ENCODE results near the gene GCHFR. TPM values are rescaled to one million over a fixed set of nuclear protein-coding genes. Genes with fewer than 3 reads are reported as not detected.

GCHFR gene
- total RNA-seq, 1 experiment from 2014 or later: 1.5 TPM

GRCh38 chr15:40746916-40747418, 16.9 kb upstream of the GCHFR start:
- H3K4me1 ChIP-seq (ENCODE audit: control insufficient read depth in 1 of 2, insufficient read depth in 2 of 2, low read length in 2 of 2): no peaks in the 10 kb centered on the region
- no peak overlapping the region for H3K4me2 ChIP-seq (ENCODE audit: low read length)
- peaks cover 18 to 28% of the 10 kb centered on the region in 2 experiments; a peak in 3 of 4 replicates for H3K36me3 ChIP-seq (ENCODE audit: control insufficient read depth in 1 of 2, insufficient read depth in 2 of 2, low read length in 2 of 2)
- H3K9me2 ChIP-seq (ENCODE audit: insufficient read depth): no peaks in the 10 kb centered on the region
- POLR2A ChIA-PET: interaction anchor here (1.0 to 1.2 kb wide), 2 partner anchors 111 to 147 kb away, joined by 3 to 4 read pairs; partner anchors contain the start of gene VPS18
- DNase-seq (ENCODE audit: low read depth, low spot score) (no peak), ATAC-seq (no peak)
- H3K27me3 ChIP-seq (ENCODE audit: insufficient read depth, low read length): no peaks in the 10 kb centered on the region
- RAD21 ChIA-PET (ENCODE audit: low non-redundant PET in 1 of 2, low total read pairs in 2 of 2, uncharacterized antibody in 2 of 2, unreplicated experiment in 2 of 2): interaction anchor here (0.7 to 1.4 kb wide), 6 partner anchors 30 to 145 kb away, joined by 3 to 5 read pairs (median 4); no protein-coding TSS in a partner anchor
- no peaks in the 10 kb centered on the region for H3K9me3 ChIP-seq (ENCODE audit: control insufficient read depth in 1 of 2, insufficient read depth in 1 of 2, low read depth in 1 of 2, low read length in 2 of 2)
- no peak for TF ChIP-seq FOSL1 (IDR thresholded peaks at IDR 0.05; ENCODE audit: low read depth)
- TF ChIP-seq, protein P1, sequence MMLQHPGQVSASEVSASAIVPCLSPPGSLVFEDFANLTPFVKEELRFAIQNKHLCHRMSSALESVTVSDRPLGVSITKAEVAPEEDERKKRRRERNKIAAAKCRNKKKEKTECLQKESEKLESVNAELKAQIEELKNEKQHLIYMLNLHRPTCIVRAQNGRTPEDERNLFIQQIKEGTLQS (IDR thresholded peaks at IDR 0.05): no peak
- H3K9ac ChIP-seq (ENCODE audit: low read length): no peak overlapping the region
- CTCF ChIA-PET: interaction anchor here (0.6 to 2.0 kb wide), 8 partner anchors 12 to 407 kb away, joined by 3 to 12 read pairs (median 4); partner anchors contain the start of gene VPS18
- peaks cover 7% of the 10 kb centered on the region; the same call in 1 of the 2 replicates for H3K79me2 ChIP-seq (ENCODE audit: insufficient read depth, low read length)
- no peak overlapping the region for H3K4me3 ChIP-seq (replicated peaks in 1 of 2; ENCODE audit: low read depth in 1 of 2, low read length in 2 of 2)
- no TSS peak for BruUV-seq (replicated peaks)
- no peak overlapping the region for H2AFZ ChIP-seq (ENCODE audit: low read depth, low read length, poor library complexity, severe bottlenecking)
- H3K27ac ChIP-seq (ENCODE audit: low read depth, low read length): no peak overlapping the region
- intact Hi-C loops (cut with micrococcal nuclease): loop anchor here (1.0 kb wide), 2 partner anchors 35 to 145 kb away; no protein-coding TSS in a partner anchor
- H4K20me1 ChIP-seq (ENCODE audit: insufficient read depth): no peaks in the 10 kb centered on the region

GRCh38 chr15:40747685-40748631, 15.9 kb upstream of the GCHFR start:
- Histone ChIP-seq H3K9me2 (ENCODE audit: insufficient read depth) (no peaks in the 10 kb centered on the region), H4K20me1 (ENCODE audit: insufficient read depth) (no peaks in the 10 kb centered on the region), H3K27ac (ENCODE audit: low read depth, low read length) (no peak overlapping the region), H3K36me3 (ENCODE audit: control insufficient read depth in 1 of 2, insufficient read depth in 2 of 2, low read length in 2 of 2) (peaks cover 19 to 23% of the 10 kb centered on the region in 2 experiments; a peak in 3 of 4 replicates), H3K27me3 (ENCODE audit: insufficient read depth, low read length) (no peaks in the 10 kb centered on the region), H2AFZ (ENCODE audit: low read depth, low read length, poor library complexity, severe bottlenecking) (no peak overlapping the region), H3K9me3 (ENCODE audit: control insufficient read depth in 1 of 2, insufficient read depth in 1 of 2, low read depth in 1 of 2, low read length in 2 of 2) (no peaks in the 10 kb centered on the region), H3K4me1 (ENCODE audit: control insufficient read depth in 1 of 2, insufficient read depth in 2 of 2, low read length in 2 of 2) (no peaks in the 10 kb centered on the region), H3K79me2 (ENCODE audit: insufficient read depth, low read length) (peaks cover 17% of the 10 kb centered on the region), H3K4me3 (replicated peaks in 1 of 2; ENCODE audit: low read depth in 1 of 2, low read length in 2 of 2) (no peak overlapping the region), H3K4me2 (ENCODE audit: low read length) (no peak overlapping the region), H3K9ac (ENCODE audit: low read length) (no peak overlapping the region)
- TF ChIP-seq JUND (IDR thresholded peaks at IDR 0.05) (no peak), SIN3A (IDR thresholded peaks at IDR 0.05; ENCODE audit: low read depth) (no peak), ZFX (IDR thresholded peaks at IDR 0.05) (no peak), TCF7L2 (IDR thresholded peaks at IDR 0.05; ENCODE audit: borderline replicate concordance, extremely low read depth, insufficient read depth, insufficient read length) (no peak), CBX3 (IDR thresholded peaks at IDR 0.05; ENCODE audit: low read depth) (no peak), ZBTB33 (IDR thresholded peaks at IDR 0.05; ENCODE audit: extremely low read depth, insufficient replicate concordance, low read length) (no peak), ELF1 (IDR thresholded peaks at IDR 0.05; ENCODE audit: borderline replicate concordance, low read depth) (no peak), EZH2 (IDR thresholded peaks at IDR 0.05) (no peak)
- TF ChIP-seq, protein P2, sequence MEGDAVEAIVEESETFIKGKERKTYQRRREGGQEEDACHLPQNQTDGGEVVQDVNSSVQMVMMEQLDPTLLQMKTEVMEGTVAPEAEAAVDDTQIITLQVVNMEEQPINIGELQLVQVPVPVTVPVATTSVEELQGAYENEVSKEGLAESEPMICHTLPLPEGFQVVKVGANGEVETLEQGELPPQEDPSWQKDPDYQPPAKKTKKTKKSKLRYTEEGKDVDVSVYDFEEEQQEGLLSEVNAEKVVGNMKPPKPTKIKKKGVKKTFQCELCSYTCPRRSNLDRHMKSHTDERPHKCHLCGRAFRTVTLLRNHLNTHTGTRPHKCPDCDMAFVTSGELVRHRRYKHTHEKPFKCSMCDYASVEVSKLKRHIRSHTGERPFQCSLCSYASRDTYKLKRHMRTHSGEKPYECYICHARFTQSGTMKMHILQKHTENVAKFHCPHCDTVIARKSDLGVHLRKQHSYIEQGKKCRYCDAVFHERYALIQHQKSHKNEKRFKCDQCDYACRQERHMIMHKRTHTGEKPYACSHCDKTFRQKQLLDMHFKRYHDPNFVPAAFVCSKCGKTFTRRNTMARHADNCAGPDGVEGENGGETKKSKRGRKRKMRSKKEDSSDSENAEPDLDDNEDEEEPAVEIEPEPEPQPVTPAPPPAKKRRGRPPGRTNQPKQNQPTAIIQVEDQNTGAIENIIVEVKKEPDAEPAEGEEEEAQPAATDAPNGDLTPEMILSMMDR (IDR thresholded peaks at IDR 0.05 in 2 of 3, conservative IDR thresholded peaks at IDR 0.05 in 1 of 3; ENCODE audit: borderline replicate concordance in 1 of 3, insufficient read depth in 1 of 3, low read depth in 2 of 3, low read length in 2 of 3): no peak
- ATAC-seq (no peak), DNase-seq (ENCODE audit: low read depth, low spot score) (no peak)
- ChIA-PET POLR2A (interaction anchor here (1.0 kb wide), 1 partner anchor 146 kb away, joined by 4 read pairs; the partner anchor contains the start of gene VPS18), RAD21 (ENCODE audit: low non-redundant PET in 1 of 2, low total read pairs in 2 of 2, uncharacterized antibody in 2 of 2, unreplicated experiment in 2 of 2) (interaction anchor here in 1 of 2 experiments (1.1 kb wide), 1 partner anchor 29 kb away, joined by 3 read pairs; no protein-coding TSS in a partner anchor), CTCF (interaction anchor here (0.7 to 2.0 kb wide), 5 partner anchors 13 to 146 kb away, joined by 3 to 12 read pairs (median 6); partner anchors contain the start of gene VPS18)
- intact Hi-C loops (cut with micrococcal nuclease): no loop called here
- no TSS peak for BruUV-seq (replicated peaks)

Measured in HCT116 (cell line).